Lung (tissue), 12 donors: Measurements from ENCODE around the gene AHDC1. TPM values are rescaled to one million over a fixed set of nuclear protein-coding genes. Genes with fewer than 3 reads are reported as not detected.

Experiments used
- ATAC-seq: fragments of 200-7000 bp; cut with Tn5 transposase; one replicate; pipeline ENCODE4 v1.9.1; 2020; ENCODE audit warnings: moderate number of reproducible peaks; ENCODE audit not compliant: insufficient read depth, low FRiP score
- DNase-seq, 3 donors: peaks; one replicate each; pipeline ENCODE4 v3.0.0-alpha.2; 2013 to 2017
- H3K27ac ChIP-seq, 2 donors: one replicate each; pipeline ENCODE4 v1.5.1; 2013; ENCODE audit warnings: mild to moderate bottlenecking in 2 of 2, moderate library complexity in 2 of 2, control low read depth in 1 of 2, inconsistent platforms in 1 of 2, low read depth in 1 of 2, low read length in 1 of 2
- H3K27me3 ChIP-seq, 3 donors: one replicate each; pipeline ENCODE4 v1.5.1; 2013; ENCODE audit warnings: low read length in 2 of 3; ENCODE audit not compliant: control insufficient read depth in 3 of 3, insufficient read depth in 3 of 3
- H3K36me3 ChIP-seq, 4 donors: one replicate each; pipeline ENCODE4 v1.5.1; 2013; ENCODE audit warnings: low read length in 4 of 4, mild to moderate bottlenecking in 1 of 4, moderate library complexity in 1 of 4; ENCODE audit not compliant: control insufficient read depth in 4 of 4, insufficient read depth in 4 of 4
- H3K4me1 ChIP-seq, 5 donors: one replicate each; pipeline ENCODE4 v1.5.1; 2013; ENCODE audit warnings: low read length in 5 of 5, mild to moderate bottlenecking in 2 of 5, moderate library complexity in 1 of 5; ENCODE audit not compliant: control insufficient read depth in 5 of 5, insufficient read depth in 5 of 5
- H3K4me3 ChIP-seq: one replicate; pipeline ENCODE4 v1.5.1; 2013; ENCODE audit warnings: mild to moderate bottlenecking, control low read depth, moderate library complexity
- H3K9ac ChIP-seq, 2 donors: one replicate each; pipeline ENCODE4 v1.5.1; 2013; ENCODE audit warnings: low read length in 2 of 2, control low read depth in 1 of 2; ENCODE audit not compliant: insufficient read depth in 1 of 2
- H3K9me3 ChIP-seq, 4 donors: one replicate each; pipeline ENCODE4 v1.5.1; 2013; ENCODE audit warnings: low read length in 3 of 4, mild to moderate bottlenecking in 1 of 4, moderate library complexity in 1 of 4; ENCODE audit not compliant: control insufficient read depth in 4 of 4, insufficient read depth in 3 of 4
- CTCF ChIP-seq: IDR thresholded peaks from 2 replicates; pipeline ENCODE4 v1.5.1; 2012; ENCODE audit warnings: mild to moderate bottlenecking; ENCODE audit errors: control extremely low read depth, extremely low read depth
- WGBS, 2 donors: extraction: QIAGEN DNeasy Blood & Tissue Kit; methylation state at CpG; one replicate each; pipeline ENCODE4 v1.1.7; 2013; 5-methylcytosine and 5-hydroxymethylcytosine counted together
- polyA plus RNA-seq, 2 donors: library from polyadenylated mRNA; stranded (reverse); fragments of 200-250 nt; gene quantifications; one replicate each; pipeline ENCODE4 v1.2.1, GENCODE V29; 2013
- total RNA-seq, 2 donors: library from RNA; depleted of rRNA in 1 of 2; stranded (reverse); fragments of >200 nt in 1 of 2; gene quantifications; one replicate each; pipeline ENCODE4 v1.2.1, GENCODE V29; 2014 to 2021
- donor health status: control.
- donor health status: control.
- donor health status: Bipolar disorder and iron deficiency.
- donor health status: healthy.
- donor health status: DM: yes; HTN: yes; CAD: no.

The AHDC1 gene
- total and polyA plus RNA-seq, 4 donors = 10.3 to 37.9 (median 21.8) TPM

- TF ChIP-seq CTCF = peak; percentile 15
- H3K27ac ChIP-seq = peak overlapping the region; percentile 71 to 89
- H3K4me3 ChIP-seq = no peak overlapping the region
- WGBS, 2 donors = 4% methylated on average over 51 to 65 of the region's 65 CpGs
- peak; percentile 93 to 96 (median 95) for DNase-seq
- H3K9ac ChIP-seq = no peak overlapping the region
- H3K4me1 ChIP-seq = peaks cover 39 to 68% (median 49%) of the 10 kb centered on the region in 5 donors
- no peaks in the 10 kb centered on the region for H3K9me3 ChIP-seq
- ATAC-seq = peak; percentile 92
- no peaks in the 10 kb centered on the region for H3K27me3 ChIP-seq
- H3K36me3 ChIP-seq = peaks cover 0 to 3% (median 0%) of the 10 kb centered on the region in 4 donors
These were observed 35.5 kb downstream of the AHDC1 start for GRCh38 chr1:27568300-27569087.

- H3K9ac ChIP-seq = peak overlapping the region in 1 of 2 donors; percentile 5
- H3K4me3 ChIP-seq = no peak overlapping the region
- WGBS, 2 donors = 76 to 90% methylated on average over 8 of the region's 8 CpGs
- no peak for TF ChIP-seq CTCF
- H3K36me3 ChIP-seq = peaks cover 0 to 3% (median 0%) of the 10 kb centered on the region in 4 donors
- no peaks in the 10 kb centered on the region for H3K27me3 ChIP-seq
- ATAC-seq = no peak
- H3K4me1 ChIP-seq = peaks cover 34 to 71% (median 51%) of the 10 kb centered on the region in 5 donors
- no peaks in the 10 kb centered on the region for H3K9me3 ChIP-seq
- no peak for DNase-seq
- H3K27ac ChIP-seq = peak overlapping the region; percentile 6 to 29
These were observed 36.0 kb downstream of the AHDC1 start for GRCh38 chr1:27567971-27568299.

GRCh38 chr1:27567146-27567526 is 36.8 kb downstream of the AHDC1 start:
- Histone ChIP-seq H3K27ac (no peak overlapping the region), H3K27me3 (no peaks in the 10 kb centered on the region), H3K9ac (no peak overlapping the region), H3K4me3 (no peak overlapping the region), H3K4me1 (peaks cover 26 to 72% (median 49%) of the 10 kb centered on the region in 5 donors), H3K36me3 (peaks cover 0 to 3% (median 0%) of the 10 kb centered on the region in 4 donors), H3K9me3 (no peaks in the 10 kb centered on the region)
- DNase-seq (no peak), ATAC-seq (no peak)
- no peak for TF ChIP-seq CTCF
- 77 to 87% methylated on average over 15 of the region's 15 CpGs for WGBS, 2 donors
